Astrocyte (in vitro differentiated cells and primary cell): ENCODE results near the gene C9orf152. TPM values are rescaled to one million over a fixed set of nuclear protein-coding genes. Genes with fewer than 3 reads are reported as not detected.
A peak's percentile ranks its signal among the peaks of the same experiment; 100 is the strongest.

Experiments used
- DNase-seq: peaks from one replicate; pipeline ENCODE4 v3.0.0-alpha.2; 2010; ENCODE audit warnings: low read depth
- FAIRE-seq: peaks from 2 replicates; lab custom pipeline; 2011; peaks lifted over from hg19 to GRCh38; lab: Jason Lieb, UNC
- H2AFZ ChIP-seq: 2 replicates; pipeline ENCODE4 v1.6.0; 2012; ENCODE audit warnings: low read depth, low read length, inconsistent platforms
- H3K27ac ChIP-seq: 2 replicates; pipeline ENCODE4 v1.5.1; 2011; ENCODE audit warnings: low read depth, low read length, inconsistent platforms
- H3K27me3 ChIP-seq: 2 replicates; pipeline ENCODE4 v1.6.0; 2011; ENCODE audit warnings: low read length, inconsistent platforms; ENCODE audit not compliant: insufficient read depth
- H3K36me3 ChIP-seq: 2 replicates; pipeline ENCODE4 v1.5.1; 2011; ENCODE audit warnings: low read length, inconsistent platforms; ENCODE audit not compliant: insufficient read depth
- H3K4me1 ChIP-seq: 2 replicates; pipeline ENCODE4 v1.5.1; 2011; ENCODE audit warnings: low read length, inconsistent platforms; ENCODE audit not compliant: insufficient read depth
- H3K4me2 ChIP-seq: 2 replicates; pipeline ENCODE4 v1.6.0; 2012; ENCODE audit warnings: low read length, inconsistent platforms
- H3K4me3 ChIP-seq: 2 replicates; pipeline ENCODE4 v1.5.1; 2011; ENCODE audit warnings: low read depth, mild to moderate bottlenecking, low read length, inconsistent platforms; ENCODE audit not compliant: insufficient read depth
- H3K79me2 ChIP-seq: 2 replicates; pipeline ENCODE4 v1.6.0; 2012; ENCODE audit warnings: mild to moderate bottlenecking, low read length, inconsistent platforms; ENCODE audit not compliant: insufficient read depth
- H3K9ac ChIP-seq: 2 replicates; pipeline ENCODE4 v1.6.0; 2012; ENCODE audit warnings: mild to moderate bottlenecking, low read length, inconsistent platforms
- H3K9me3 ChIP-seq: 2 replicates; pipeline ENCODE4 v1.5.1; 2012; ENCODE audit warnings: low read depth, mild to moderate bottlenecking, low read length, inconsistent platforms; ENCODE audit not compliant: insufficient read depth
- H4K20me1 ChIP-seq: 2 replicates; pipeline ENCODE4 v1.6.0; 2012; ENCODE audit warnings: low read length, inconsistent platforms; ENCODE audit not compliant: insufficient read depth
- H3K27ac Mint-ChIP-seq: one replicate; pipeline ENCODE4 v1.8.0; 2021; ENCODE audit warnings: mild to moderate bottlenecking, mixed read lengths; ENCODE audit not compliant: unreplicated experiment
- H3K27me3 Mint-ChIP-seq: one replicate; pipeline ENCODE4 v1.8.0; 2021; ENCODE audit warnings: low read depth, mixed read lengths; ENCODE audit not compliant: unreplicated experiment
- H3K36me3 Mint-ChIP-seq: one replicate; pipeline ENCODE4 v1.8.0; 2021; ENCODE audit warnings: low read depth, mixed read lengths; ENCODE audit not compliant: unreplicated experiment
- H3K4me1 Mint-ChIP-seq: one replicate; pipeline ENCODE4 v1.8.0; 2021; ENCODE audit warnings: low read depth, mixed read lengths; ENCODE audit not compliant: unreplicated experiment
- H3K4me3 Mint-ChIP-seq: one replicate; pipeline ENCODE4 v1.8.0; 2021; ENCODE audit warnings: mild to moderate bottlenecking, moderate library complexity, mixed read lengths; ENCODE audit not compliant: unreplicated experiment
- H3K9me3 Mint-ChIP-seq: one replicate; pipeline ENCODE4 v1.8.0; 2021; ENCODE audit warnings: mild to moderate bottlenecking, mixed read lengths; ENCODE audit not compliant: unreplicated experiment
- EZH2 ChIP-seq: IDR thresholded peaks from 2 replicates; pipeline ENCODE4 v1.6.1; 2012; ENCODE audit warnings: mild to moderate bottlenecking, low read length, inconsistent platforms; ENCODE audit not compliant: insufficient read depth
- total RNA-seq: library from RNA; stranded (reverse); gene quantifications from 2 replicates; pipeline ENCODE4 v1.2.1, GENCODE V29; 2021
- TF ChIP-seq, protein P1 (sequence below): IDR thresholded peaks from 2 replicates; pipeline ENCODE4 v1.5.1; 2011; ENCODE audit warnings: low read depth, mild to moderate bottlenecking, inconsistent platforms, low read length, moderate library complexity; ENCODE audit not compliant: insufficient read depth

C9orf152 gene
- total RNA-seq, 1 donor from 2014 or later: 0.07 TPM

DNA sequence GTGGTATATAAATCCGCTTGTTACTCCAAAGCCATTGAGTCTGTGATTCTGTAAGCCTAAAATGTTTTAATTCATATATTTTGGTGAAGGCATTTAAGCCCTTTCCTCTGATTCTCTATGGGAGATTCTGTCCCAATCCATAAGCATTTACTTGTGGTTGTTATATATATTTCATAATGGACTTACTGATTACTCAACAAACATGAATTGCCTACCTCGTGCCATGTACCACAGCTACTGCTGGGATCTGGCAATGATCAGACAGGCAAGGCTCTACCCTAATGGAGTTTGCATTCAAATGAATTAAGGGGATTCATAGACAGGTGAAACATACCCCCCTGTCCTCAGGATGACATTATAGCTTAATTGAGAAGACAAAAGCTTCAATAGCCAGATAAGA, 54.5 kb downstream of the C9orf152 start:
- H3K4me1 Mint-ChIP-seq: peaks cover 41% of the 10 kb centered on the region
- no peaks in the 10 kb centered on the region for H3K27me3 ChIP-seq

DNA sequence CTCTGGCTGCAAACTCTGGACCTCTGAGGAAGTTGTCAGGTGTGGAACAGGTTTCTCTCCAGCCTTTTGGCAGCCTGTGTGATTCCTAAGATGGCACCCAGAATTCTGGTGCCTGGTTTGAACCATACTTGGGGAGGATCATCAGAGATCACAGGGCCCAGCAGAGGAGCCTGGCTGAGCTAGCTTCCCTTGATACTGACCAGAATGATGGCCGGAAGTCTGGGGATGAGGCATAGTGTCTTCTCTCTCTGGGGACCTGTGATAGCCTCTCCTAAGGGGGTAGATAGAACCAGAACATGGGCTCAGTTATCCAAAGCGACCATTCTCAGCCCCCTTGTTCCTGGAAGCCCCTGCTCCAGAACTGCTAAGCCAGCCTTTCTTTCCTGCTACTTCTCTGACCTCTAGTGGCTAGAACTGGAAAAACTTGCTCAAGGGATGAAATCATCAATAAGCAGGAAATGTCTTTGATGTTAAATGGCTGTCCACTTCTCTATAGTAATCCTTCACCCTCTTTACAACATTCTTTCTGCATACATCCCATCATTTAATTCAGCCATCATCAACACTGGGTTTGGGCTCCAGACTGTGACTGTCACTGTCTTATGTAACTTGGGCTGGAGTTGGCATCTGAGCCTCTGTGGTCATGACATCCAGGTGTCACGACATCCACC, 55.1 kb downstream of the C9orf152 start:
- Histone ChIP-seq H3K4me1 (peaks cover 26% of the 10 kb centered on the region), H3K36me3 (peaks cover 3% of the 10 kb centered on the region), H3K4me2 (no peak overlapping the region), H3K9me3 (no peaks in the 10 kb centered on the region), H4K20me1 (peaks cover 95% of the 10 kb centered on the region), H3K4me3 (no peak overlapping the region), H2AFZ (no peak overlapping the region), H3K9ac (peak overlapping the region; percentile 8), H3K79me2 (peaks cover 100% of the 10 kb centered on the region), H3K27me3 (no peaks in the 10 kb centered on the region), H3K27ac (no peak overlapping the region)
- Mint-ChIP-seq H3K9me3 (no peaks in the 10 kb centered on the region), H3K27ac (peak overlapping the region; percentile 37), H3K27me3 (no peaks in the 10 kb centered on the region), H3K4me1 (peaks cover 41% of the 10 kb centered on the region), H3K36me3 (peaks cover 24% of the 10 kb centered on the region), H3K4me3 (no peak overlapping the region)
- TF ChIP-seq EZH2: no peak
- TF ChIP-seq, protein P1, sequence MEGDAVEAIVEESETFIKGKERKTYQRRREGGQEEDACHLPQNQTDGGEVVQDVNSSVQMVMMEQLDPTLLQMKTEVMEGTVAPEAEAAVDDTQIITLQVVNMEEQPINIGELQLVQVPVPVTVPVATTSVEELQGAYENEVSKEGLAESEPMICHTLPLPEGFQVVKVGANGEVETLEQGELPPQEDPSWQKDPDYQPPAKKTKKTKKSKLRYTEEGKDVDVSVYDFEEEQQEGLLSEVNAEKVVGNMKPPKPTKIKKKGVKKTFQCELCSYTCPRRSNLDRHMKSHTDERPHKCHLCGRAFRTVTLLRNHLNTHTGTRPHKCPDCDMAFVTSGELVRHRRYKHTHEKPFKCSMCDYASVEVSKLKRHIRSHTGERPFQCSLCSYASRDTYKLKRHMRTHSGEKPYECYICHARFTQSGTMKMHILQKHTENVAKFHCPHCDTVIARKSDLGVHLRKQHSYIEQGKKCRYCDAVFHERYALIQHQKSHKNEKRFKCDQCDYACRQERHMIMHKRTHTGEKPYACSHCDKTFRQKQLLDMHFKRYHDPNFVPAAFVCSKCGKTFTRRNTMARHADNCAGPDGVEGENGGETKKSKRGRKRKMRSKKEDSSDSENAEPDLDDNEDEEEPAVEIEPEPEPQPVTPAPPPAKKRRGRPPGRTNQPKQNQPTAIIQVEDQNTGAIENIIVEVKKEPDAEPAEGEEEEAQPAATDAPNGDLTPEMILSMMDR: peak; percentile 76
- FAIRE-seq (no peak), DNase-seq (no peak)

More for the DNA sequence above, 54.5 kb downstream of the C9orf152 start:
- Histone ChIP-seq H3K79me2 (peaks cover 100% of the 10 kb centered on the region), H3K4me2 (no peak overlapping the region), H2AFZ (no peak overlapping the region), H3K9ac (peak overlapping the region; percentile 8), H4K20me1 (peaks cover 95% of the 10 kb centered on the region), H3K27ac (no peak overlapping the region), H3K9me3 (no peaks in the 10 kb centered on the region), H3K4me3 (no peak overlapping the region), H3K36me3 (peaks cover 3% of the 10 kb centered on the region), H3K4me1 (peaks cover 22% of the 10 kb centered on the region)
- Mint-ChIP-seq H3K4me3 (no peak overlapping the region), H3K9me3 (no peaks in the 10 kb centered on the region), H3K27me3 (no peaks in the 10 kb centered on the region), H3K36me3 (peaks cover 20% of the 10 kb centered on the region), H3K27ac (no peak overlapping the region)
- FAIRE-seq (no peak), DNase-seq (no peak)
- no peak for TF ChIP-seq EZH2
- TF ChIP-seq, protein P1: no peak

Other genes starting within 250 kb of the C9orf152 start
- 259 and 302 TPM in 2 replicates for gene TXN, start 48.3 kb upstream of the C9orf152 start, total RNA-seq
- not detected in 2 replicates for gene TXNDC8, start 129.7 kb upstream of the C9orf152 start, total RNA-seq